ENCODE measurements around the gene MTFR2. TPM values are rescaled to one million over a fixed set of nuclear protein-coding genes. Genes with fewer than 3 reads are reported as not detected.

MTFR2 gene
- total RNA-seq: 10 to 100 TPM; 25.9 to 32.0 TPM

DNA sequence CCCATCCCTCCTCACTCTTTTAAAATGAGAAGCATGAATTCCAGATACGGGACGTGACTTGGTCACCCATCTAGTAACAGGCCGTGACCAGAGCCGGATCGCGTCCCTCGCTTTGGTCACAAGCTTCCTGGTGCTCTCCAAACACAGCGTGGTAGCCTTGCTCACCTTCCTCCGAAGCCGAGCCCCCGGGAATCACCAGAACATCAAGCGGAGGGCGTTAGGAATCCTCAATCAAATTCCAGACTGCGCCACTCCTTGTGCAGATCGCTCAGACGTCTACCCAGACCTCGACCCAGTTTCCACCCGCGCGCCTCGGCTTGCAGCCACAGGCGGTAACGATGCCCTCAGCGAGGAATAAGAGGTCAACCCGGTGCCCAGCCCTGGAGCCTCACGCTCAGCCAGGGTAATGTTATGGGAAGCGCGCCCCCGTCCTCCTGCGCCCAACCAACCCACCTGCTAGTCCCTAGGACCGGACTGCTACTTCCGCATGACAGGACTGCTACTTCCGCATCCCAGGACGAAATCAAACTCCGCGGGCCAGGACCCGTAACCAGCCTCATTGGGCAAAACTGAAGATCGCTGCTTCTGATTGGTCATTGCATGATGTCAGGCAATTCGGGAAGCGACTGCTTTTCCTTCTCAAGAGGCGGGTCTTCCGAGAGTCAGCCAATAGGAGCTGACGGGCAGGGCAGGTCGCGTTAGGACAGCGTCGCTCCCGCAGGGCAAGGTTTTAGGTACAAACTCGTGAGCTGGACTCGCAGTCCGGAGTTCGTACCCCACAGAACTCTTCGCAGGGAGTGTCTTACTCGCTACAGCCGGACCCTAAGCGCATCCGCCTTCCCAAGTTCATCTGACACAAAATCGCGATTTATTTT lies at the start of gene MTFR2:
Gene MTFR2, minus strand, starts transcription at position 501 of the 875 bp plus-strand sequence. CDS start 1,212 bp downstream, outside the sequence.
- Mint-ChIP-seq H3K36me3 (peaks cover 38 to 44% of the 10 kb centered on the region in 2 donors), H3K9me3 (no peaks in the 10 kb centered on the region)
- peak; percentile 94 to 97 for ATAC-seq

DNA sequence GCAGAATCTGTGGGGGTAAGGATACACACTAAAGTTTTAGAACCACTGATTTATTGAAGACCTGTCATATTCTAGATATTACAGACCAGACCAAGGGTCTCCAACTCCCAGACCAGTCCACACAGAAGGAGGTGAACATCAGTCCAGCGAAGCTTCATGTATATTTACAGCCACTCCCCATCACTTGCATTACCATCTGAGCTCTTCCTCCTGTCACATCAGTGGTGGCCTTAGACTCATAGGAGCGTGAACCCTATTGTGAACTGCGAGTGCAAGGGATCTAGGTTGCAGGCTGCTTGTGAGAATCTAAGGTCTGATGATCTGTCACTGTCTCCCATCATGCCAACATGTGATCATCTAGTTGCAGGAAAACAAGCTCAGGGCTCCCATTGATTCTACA lies 44.5 kb upstream of the MTFR2 start:
- DNase-seq (ENCODE audit: low spot score in 2 of 2) (no peak), ATAC-seq (no peak)
- Mint-ChIP-seq H3K36me3 (peaks cover 2 to 13% of the 10 kb centered on the region in 2 donors), H3K27ac (no peak overlapping the region), H3K9me3 (no peaks in the 10 kb centered on the region)

More for the DNA sequence above, at the start of gene MTFR2:
- peak; percentile 87 to 95 for DNase-seq (ENCODE audit: low spot score in 2 of 2)
- peak within 1 kb of the TSS; percentile 95 to 99 for H3K27ac Mint-ChIP-seq

DNA sequence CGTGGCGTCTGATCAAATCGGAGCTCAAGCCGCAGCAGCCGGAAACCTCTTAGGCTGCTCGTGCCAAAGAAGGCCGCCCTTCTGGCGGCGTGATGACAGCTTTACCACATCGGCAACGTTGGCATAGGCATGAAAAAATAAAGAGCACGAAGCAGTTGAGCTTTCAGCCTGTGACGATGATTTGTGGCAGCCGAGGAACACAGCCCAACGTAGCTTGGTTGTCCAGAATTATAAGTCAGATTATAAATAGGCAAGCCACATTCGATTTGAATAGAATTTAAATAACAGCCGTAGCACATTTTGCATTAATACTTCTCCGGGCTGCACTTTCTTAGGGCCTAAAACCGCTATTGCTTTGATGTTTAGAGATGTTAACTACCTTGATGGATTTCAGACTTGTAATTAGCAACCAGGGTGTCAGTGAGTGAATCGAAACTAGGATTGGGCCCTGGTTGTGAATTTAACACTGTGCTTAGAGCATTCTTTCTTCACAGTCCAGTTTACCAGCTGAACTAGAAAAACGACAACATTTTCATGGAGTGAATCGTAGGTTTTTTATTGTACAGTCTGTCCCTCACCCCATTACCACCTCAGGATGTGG lies 40.4 kb upstream of the MTFR2 start:
- Mint-ChIP-seq H3K36me3 (peaks cover 26 to 34% of the 10 kb centered on the region in 2 donors), H3K27ac (peak overlapping the region; percentile 100), H3K9me3 (no peaks in the 10 kb centered on the region)
- DNase-seq (ENCODE audit: low spot score in 2 of 2) (peak; percentile 65 to 82), ATAC-seq (peak; percentile 52 to 54)

DNA sequence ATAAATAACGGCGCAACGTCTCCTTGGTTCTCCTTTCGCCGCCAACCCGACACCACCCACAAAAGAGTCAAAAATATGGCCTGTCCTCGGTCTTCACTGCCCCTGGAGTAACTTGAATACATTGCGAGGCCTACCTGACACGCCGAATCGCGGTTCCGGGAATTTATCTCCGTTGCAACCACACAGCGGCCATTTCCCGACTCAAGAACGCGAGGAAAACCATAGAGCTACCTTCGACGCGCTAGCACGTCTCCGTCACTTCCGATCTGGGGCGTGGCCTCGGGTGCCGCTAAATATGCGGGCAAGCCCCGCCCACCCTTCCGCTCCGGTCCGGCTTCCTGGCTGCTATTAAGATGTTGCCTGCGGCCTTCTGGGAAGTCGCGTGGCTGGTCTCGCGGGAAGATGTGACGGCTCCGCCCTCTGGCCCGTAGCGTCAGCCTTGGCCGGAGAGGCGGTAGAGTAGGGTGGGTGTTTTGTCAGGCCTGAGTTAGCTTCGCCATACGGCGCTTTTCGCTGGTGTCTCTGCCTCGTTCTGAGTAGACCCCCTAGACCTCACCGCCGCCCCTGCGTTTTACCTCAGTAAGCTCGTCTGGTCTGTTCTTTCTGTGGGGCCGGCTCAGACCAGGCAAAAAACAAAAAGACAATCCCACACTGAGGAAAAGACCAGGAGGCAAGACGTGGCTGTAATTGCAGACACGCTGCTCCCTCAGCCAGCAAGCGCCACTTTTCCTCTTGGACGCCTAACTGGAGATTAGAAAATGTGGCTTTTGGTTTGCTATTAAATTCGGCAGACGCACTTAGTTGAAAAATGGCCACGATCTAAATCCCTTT lies 39.7 kb upstream of the MTFR2 start, which contains the start of gene BCLAF1:
Gene BCLAF1, minus strand, starts transcription at position 268 of the 831 bp plus-strand sequence. CDS start 9,980 bp downstream, outside the sequence.
- peak; percentile 99 to 100 for DNase-seq (ENCODE audit: low spot score in 2 of 2)
- peak; percentile 85 to 87 for ATAC-seq
- peaks cover 26 to 34% of the 10 kb centered on the region in 2 donors for H3K36me3 Mint-ChIP-seq
- no peaks in the 10 kb centered on the region for H3K9me3 Mint-ChIP-seq
- peak within 1 kb of the TSS; percentile 100 for H3K27ac Mint-ChIP-seq

DNA sequence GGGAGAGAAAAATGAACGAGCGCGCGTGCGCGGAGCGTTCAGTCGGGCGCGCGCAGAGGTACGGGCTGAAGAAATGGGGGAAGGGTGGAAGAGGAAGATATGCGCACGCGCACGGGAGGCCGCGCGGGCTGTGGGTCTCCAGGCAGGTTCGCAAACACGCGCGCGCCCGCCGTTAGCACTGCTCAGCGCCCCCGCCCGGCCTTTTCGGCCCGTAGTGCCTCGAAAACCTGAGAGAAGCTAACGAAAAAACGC lies 39.1 kb upstream of the MTFR2 start:
- peaks cover 26 to 34% of the 10 kb centered on the region in 2 donors for H3K36me3 Mint-ChIP-seq
- no peaks in the 10 kb centered on the region for H3K9me3 Mint-ChIP-seq
- peak; percentile 89 to 94 for DNase-seq (ENCODE audit: low spot score in 2 of 2)
- H3K27ac Mint-ChIP-seq: peak overlapping the region; percentile 100
- peak; percentile 53 to 61 for ATAC-seq

DNA sequence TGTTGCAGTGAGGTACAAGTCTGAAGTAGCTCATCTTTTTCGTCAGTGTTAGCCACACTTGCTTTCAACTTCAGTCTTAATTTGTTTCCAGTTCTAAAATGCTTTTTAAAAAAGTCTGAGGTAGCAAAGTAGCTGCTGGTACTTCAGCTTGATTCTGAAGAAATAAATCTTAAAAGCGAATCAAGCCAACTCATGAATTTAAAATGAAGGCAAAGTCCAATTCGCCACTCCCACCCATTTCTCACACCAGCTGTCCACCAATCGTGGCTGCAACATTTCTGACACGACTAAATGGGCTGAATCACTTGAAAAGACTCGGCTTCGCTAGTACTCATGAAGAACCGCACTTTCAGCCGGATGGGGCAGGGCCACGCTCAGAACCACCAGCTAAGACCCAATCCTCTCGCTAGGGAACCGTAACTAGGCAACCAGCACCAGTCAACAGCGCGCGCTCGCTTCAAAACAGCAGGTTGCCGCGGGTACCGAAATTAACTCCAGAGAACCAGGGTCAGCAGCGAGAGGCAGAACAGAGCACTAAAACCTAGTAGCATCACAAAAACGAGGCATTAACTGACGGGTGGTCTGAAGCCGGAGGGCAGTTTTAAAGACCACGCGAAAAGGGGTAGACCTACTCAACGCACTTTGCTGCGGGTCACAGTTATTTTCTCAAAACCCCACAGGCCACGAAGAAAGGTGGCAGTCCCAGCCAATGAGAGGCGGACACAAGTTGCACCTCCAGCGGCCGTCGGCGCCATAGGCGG lies 38.6 kb upstream of the MTFR2 start:
- Mint-ChIP-seq H3K36me3 (peaks cover 26 to 34% of the 10 kb centered on the region in 2 donors), H3K27ac (peak overlapping the region; percentile 100), H3K9me3 (no peaks in the 10 kb centered on the region)
- ATAC-seq: peak; percentile 60 to 71
- DNase-seq (ENCODE audit: low spot score in 2 of 2): peak; percentile 77 to 84

DNA sequence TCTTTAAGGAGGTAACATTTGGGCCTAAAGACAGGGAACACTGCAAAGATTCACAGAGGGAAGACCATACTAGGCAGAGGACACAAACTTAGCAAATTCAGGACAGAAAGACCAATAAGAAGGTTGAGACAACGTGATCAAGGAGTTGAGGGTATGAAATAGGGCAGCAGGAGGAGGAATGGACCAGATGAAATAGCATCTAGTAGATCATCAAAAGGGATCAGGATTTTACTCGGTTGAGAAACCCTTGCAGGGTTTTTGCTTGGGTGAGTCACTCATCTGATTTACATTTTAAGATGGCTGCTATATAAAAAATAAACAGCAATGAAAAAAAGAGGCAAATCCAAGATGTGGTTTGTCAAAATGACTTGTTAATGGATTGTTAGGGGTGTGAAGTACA lies 34.8 kb upstream of the MTFR2 start:
- Mint-ChIP-seq H3K36me3 (peaks cover 24 to 30% of the 10 kb centered on the region in 2 donors), H3K27ac (peak overlapping the region; percentile 68 to 73), H3K9me3 (no peaks in the 10 kb centered on the region)
- DNase-seq (ENCODE audit: low spot score in 2 of 2) (no peak), ATAC-seq (no peak)

DNA sequence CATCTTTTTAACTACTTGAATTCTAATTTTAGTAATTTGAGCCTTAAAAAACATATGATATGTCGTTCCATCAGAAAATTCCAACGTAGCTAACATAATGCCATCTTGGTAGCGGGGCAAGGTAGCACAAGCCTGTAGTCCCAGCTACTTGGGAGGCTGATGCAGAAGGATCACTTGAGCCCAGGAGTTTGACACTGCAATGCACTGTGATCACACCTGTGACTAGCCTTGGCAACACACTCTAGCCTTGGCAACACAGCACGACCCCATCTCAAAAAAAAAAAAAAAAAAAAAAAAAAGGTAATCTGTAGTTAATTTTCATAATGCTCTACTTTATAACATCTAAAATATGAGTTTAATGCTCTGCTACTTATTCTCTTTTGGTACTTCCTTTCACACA lies 32.8 kb upstream of the MTFR2 start:
- Mint-ChIP-seq H3K36me3 (peaks cover 4 to 21% of the 10 kb centered on the region in 2 donors), H3K9me3 (no peaks in the 10 kb centered on the region), H3K27ac (peak overlapping the region in 1 of 2 donors; percentile 69)
- peak in 1 of 2 donors; percentile 53 for ATAC-seq
- DNase-seq (ENCODE audit: low spot score in 2 of 2): no peak

DNA sequence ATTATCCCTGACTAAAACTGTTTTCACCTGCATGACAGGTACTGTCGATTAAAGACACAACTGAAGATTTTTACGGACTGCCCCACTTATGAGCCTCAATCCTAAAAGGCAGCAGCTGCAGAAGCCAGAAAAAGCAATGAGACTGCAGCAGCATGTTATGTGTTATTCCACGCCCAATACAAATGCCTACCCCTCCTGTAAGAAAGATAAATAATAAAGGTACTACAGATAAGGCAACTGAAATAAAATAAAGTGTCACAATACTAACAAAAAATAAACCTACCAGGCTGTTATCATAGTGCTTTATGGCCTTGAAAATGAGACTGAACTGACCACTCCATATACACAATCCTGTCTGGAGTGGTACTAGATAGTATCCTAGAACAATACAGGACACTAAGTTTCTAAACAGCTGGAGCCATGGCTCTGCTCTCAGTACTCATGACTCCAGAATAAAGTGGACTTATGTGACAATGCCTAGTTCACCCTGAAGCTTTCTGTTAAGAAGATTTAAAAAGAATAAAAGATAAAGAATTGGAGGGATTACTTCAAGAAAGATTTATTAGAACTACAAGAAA lies 30.0 kb upstream of the MTFR2 start:
- DNase-seq (ENCODE audit: low spot score in 2 of 2) (no peak), ATAC-seq (no peak)
- H3K27ac Mint-ChIP-seq: peak overlapping the region in 1 of 2 donors; percentile 33
- H3K36me3 Mint-ChIP-seq: peaks cover 4 to 22% of the 10 kb centered on the region in 2 donors
- H3K9me3 Mint-ChIP-seq: no peaks in the 10 kb centered on the region

DNA sequence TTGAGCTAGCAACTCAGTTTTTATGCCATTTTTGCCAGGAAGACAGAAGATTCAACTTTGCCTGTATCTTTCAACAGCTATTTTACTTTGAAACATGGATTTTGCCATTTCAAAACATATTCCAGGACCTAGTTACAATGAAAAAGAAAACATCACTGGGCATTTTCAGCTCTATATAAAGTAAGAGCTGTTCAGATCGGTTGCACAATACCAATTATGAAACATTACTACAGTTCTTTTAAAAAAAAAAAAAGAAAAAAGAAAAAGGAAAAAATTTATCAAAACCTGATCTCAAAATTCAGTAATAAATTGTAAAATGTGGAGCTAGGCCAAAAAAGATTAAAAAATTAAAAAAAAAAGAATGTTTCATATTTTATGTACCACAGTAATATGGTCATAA lies 24.0 kb upstream of the MTFR2 start:
- DNase-seq (ENCODE audit: low spot score in 2 of 2) (no peak), ATAC-seq (no peak)
- Mint-ChIP-seq H3K9me3 (no peaks in the 10 kb centered on the region), H3K27ac (peak overlapping the region in 1 of 2 donors; percentile 44), H3K36me3 (peaks cover 22 to 60% of the 10 kb centered on the region in 2 donors)

DNA sequence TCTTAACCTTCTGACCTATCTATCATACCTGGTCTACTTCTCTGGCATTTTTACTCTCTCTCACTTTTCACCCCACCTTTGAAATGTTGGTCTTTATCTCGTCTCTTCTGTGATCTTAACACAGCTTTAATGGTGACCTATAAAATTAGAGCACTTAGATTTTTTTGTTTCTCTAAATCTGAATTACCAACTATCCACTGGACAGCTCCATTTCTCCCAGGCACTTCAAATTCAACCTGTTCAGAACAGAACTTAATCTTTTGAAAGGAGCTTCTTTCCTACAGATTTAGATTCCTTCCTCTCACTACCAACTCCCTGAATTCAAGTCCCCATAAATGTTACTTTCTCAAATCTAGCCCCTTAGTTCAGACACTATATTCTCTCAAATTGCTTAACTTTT lies 15.0 kb upstream of the MTFR2 start:
- Mint-ChIP-seq H3K9me3 (no peaks in the 10 kb centered on the region), H3K27ac (no peak overlapping the region)

DNA sequence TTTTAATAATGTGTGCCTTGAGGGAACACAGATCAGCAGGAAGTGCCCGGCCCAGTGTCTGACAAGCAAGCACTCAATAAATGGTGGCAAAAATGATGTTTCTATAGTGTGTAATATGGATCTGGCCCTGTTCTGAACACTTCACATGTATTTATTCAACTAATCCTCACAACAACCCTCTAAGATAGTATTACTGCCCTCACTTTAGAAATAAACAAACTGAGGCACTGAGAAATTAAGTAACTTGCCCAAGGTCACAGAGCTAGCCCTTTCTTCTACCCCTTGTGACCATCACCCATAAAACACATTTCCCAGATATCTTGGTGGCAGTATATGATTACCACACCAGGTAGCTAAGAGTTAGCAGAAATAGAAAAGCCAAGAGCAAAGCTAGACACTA lies 12.8 kb upstream of the MTFR2 start:
- DNase-seq (ENCODE audit: low spot score in 2 of 2) (no peak), ATAC-seq (no peak)
- H3K9me3 Mint-ChIP-seq: no peaks in the 10 kb centered on the region
- peaks cover 25 to 54% of the 10 kb centered on the region in 2 donors for H3K36me3 Mint-ChIP-seq
- H3K27ac Mint-ChIP-seq: no peak overlapping the region

More for the DNA sequence above, 15.0 kb upstream of the MTFR2 start:
- ATAC-seq (no peak), DNase-seq (ENCODE audit: low spot score in 2 of 2) (no peak)
- H3K36me3 Mint-ChIP-seq: peaks cover 29 to 60% of the 10 kb centered on the region in 2 donors

DNA sequence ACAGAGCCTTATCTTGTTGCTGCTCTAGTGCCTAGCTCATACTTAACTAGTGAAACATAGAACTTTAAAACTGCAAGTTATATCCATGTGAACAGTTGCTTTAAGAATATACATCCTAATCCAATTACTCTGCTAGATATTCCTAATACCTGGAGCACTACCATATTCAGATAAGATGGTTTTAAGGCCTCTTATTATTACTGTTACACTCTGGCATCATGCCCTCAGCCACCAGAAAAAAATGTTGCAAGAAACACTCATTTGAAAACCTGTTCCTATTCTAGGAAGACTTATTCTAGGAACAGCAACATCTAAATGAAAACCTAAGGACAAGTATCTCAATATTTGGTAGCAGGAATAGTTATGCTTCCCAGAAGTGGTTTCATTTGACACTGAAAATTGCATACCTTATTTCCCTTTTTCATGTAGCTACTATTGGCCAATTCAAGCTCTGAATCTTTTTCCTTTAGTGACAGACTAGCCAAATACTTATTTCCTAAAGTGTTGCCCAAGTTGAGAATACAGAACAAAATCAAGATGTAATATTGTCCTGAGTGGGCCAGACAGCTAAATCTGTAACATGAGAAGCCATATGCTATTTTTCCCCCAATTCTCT lies 4.8 kb upstream of the MTFR2 start:
- no peak for DNase-seq (ENCODE audit: low spot score in 2 of 2)
- no peak for ATAC-seq
- Mint-ChIP-seq H3K27ac (no peak overlapping the region), H3K36me3 (peaks cover 3 to 21% of the 10 kb centered on the region in 2 donors), H3K9me3 (no peaks in the 10 kb centered on the region)

DNA sequence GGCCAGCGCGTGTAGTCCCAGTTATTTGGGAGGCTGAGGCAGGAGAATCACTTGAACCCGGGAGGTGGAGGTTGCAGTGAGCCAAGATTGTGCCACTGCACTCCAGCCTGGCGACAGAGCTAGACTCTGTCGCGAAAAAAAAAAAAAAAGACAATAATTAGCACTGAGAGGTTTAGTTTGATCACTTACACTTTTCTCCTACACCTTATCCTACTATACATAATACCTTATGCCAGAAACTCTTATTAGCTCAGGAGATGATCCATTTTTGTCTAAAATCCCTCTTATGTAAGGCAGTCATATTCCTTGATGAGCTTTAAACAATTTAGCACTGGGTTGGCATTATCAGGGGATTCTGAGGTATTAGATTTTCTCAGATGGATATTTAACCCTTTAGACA lies 3.6 kb upstream of the MTFR2 start:
- Mint-ChIP-seq H3K9me3 (no peaks in the 10 kb centered on the region), H3K27ac (no peak overlapping the region), H3K36me3 (peaks cover 15 to 23% of the 10 kb centered on the region in 2 donors)
- ATAC-seq (no peak), DNase-seq (ENCODE audit: low spot score in 2 of 2) (no peak)

DNA sequence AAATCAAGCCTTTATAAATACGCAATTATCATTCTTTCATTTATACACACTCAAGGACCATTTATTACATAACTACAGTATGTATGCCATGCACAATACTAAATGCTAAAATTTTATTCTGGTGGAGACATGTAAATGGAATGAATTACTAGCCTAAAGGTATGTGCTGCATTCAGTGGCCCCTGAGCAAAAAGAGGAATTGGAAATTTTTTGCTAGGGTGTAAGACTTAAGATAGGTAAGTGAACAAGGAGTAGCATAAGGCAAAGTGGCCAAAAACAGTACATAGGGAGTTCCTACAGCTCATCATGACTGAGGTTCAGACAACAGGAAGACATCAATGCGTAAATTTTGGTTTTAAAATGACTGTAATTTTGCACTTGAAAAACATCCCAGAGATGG lies 2.3 kb upstream of the MTFR2 start:
- no peaks in the 10 kb centered on the region for H3K9me3 Mint-ChIP-seq
- H3K27ac Mint-ChIP-seq: peak overlapping the region in 1 of 2 donors; percentile 82
- DNase-seq (ENCODE audit: low spot score in 2 of 2) (no peak), ATAC-seq (no peak)
- H3K36me3 Mint-ChIP-seq: peaks cover 25 to 30% of the 10 kb centered on the region in 2 donors

Measured in activated naive CD4-positive, alpha-beta T cell treated with anti-CD3 and anti-CD28 coated beads, Interleukin-2, amount 50 U/mL, for 72 hours (primary cell).